H1 (cell line): Measurements from ENCODE around the gene OXLD1.

Experiments used
- CBX8 ChIP-seq: fragments of 300-800, 300-1000 bp; sonication (generic); IDR thresholded peaks from 2 replicates; pipeline ENCODE4 v1.7.1; 2016; ENCODE audit warnings: low read depth, low read length, borderline replicate concordance
- KDM1A ChIP-seq: fragments of 200-600, 300-600 bp; sonication (generic); IDR thresholded peaks from 2 replicates; pipeline ENCODE4 v1.7.1; 2016; ENCODE audit warnings: mild to moderate bottlenecking, low read length, borderline replicate concordance
- SRF ChIP-seq: IDR thresholded peaks from 2 replicates; pipeline ENCODE4 v1.6.1; 2011; ENCODE audit warnings: mild to moderate bottlenecking, low read depth, low read length, moderate library complexity

DNA sequence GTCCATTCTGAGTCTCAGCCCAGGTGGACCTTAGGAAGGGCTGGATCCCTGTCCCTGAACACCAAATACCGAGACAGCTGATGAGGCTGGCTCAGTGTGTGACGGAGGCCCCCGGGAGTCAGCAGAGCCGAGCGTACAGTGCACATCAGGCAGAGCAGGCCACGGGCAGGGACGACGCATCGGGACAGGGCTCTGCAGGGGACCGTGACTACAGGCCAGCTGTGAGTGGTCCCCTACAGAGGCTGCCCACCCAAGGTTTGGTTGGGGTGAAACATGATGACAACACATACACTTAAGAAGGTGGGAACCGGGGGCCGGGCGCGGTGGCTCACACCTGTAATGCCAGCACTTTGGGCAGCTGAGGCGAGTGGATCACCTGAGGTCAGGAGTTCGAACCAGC lies 6.5 kb upstream of the OXLD1 start:
- TF ChIP-seq KDM1A = no peak
- TF ChIP-seq SRF = no peak
- no peak for TF ChIP-seq CBX8
